H1 (cell line): ENCODE measurements around the gene MRRF. TPM values are rescaled to one million over a fixed set of nuclear protein-coding genes. Genes with fewer than 3 reads are reported as not detected.

Source experiments
- CTCF ChIA-PET: fragments of 300-600 bp; sonication (Branson Sonifier 250); formaldehyde crosslinking; loops from one replicate; lab custom pipeline; 2021; ENCODE audit not compliant: partially characterized antibody; lab: Charles Lee
- POLR2A ChIA-PET: fragments of 300-600 bp; sonication (Branson Sonifier 250); formaldehyde crosslinking; loops from one replicate; lab custom pipeline; 2021; ENCODE audit warnings: inconsistent platforms; ENCODE audit not compliant: partially characterized antibody; lab: Charles Lee
- DNase-seq, 2 experiments: peaks; one replicate each; pipeline versions ENCODE4 v3.0.0 to v3.0.0-alpha.2; 2010 to 2022; ENCODE audit warnings: low spot score in 2 of 2, low read depth in 1 of 2, mixed read lengths in 1 of 2
- FAIRE-seq: peaks from 2 replicates; lab custom pipeline; 2011; peaks lifted over from hg19 to GRCh38; lab: Jason Lieb, UNC
- H2AFZ ChIP-seq: 2 replicates; pipeline ENCODE4 v1.8.1; 2012; ENCODE audit warnings: low read length, inconsistent platforms
- H2AK5ac ChIP-seq: 2 replicates; pipeline ENCODE4 v1.6.1; 2013; ENCODE audit warnings: low read depth, low read length
- H2BK120ac ChIP-seq: replicated peaks from 2 replicates; pipeline ENCODE3; 2013; ENCODE audit warnings: low read depth, low read length, inconsistent platforms
- H2BK12ac ChIP-seq: 2 replicates; pipeline ENCODE4 v1.6.1; 2013; ENCODE audit warnings: low read depth, low read length
- H2BK15ac ChIP-seq: 2 replicates; pipeline ENCODE4 v1.6.1; 2013; ENCODE audit warnings: low read length
- H2BK20ac ChIP-seq: 2 replicates; pipeline ENCODE4 v1.6.1; 2013; ENCODE audit warnings: low read length
- H2BK5ac ChIP-seq: 2 replicates; pipeline ENCODE4 v1.6.1; 2013; ENCODE audit warnings: low read depth, low read length
- H3K14ac ChIP-seq: 2 replicates; pipeline ENCODE4 v1.6.1; 2013; ENCODE audit warnings: inconsistent platforms; ENCODE audit not compliant: insufficient read length
- H3K18ac ChIP-seq: 2 replicates; pipeline ENCODE4 v1.6.1; 2013; ENCODE audit warnings: low read length; ENCODE audit errors: extremely low read depth
- H3K23ac ChIP-seq: 2 replicates; pipeline ENCODE4 v1.6.1; 2013; ENCODE audit warnings: inconsistent platforms; ENCODE audit not compliant: insufficient read length
- H3K23me2 ChIP-seq: 2 replicates; pipeline ENCODE4 v1.6.1; 2013; ENCODE audit warnings: low read depth, low read length
- H3K27ac ChIP-seq: 2 replicates; pipeline ENCODE4 v1.6.1; 2011; ENCODE audit warnings: low read depth, low read length, inconsistent platforms
- H3K27me3 ChIP-seq, 4 experiments: replicated peaks in 1 of 4; 1 replicate in 1 of 4; 2 replicates in 3 of 4; pipeline versions ENCODE4 v1.6.1 to v1.8.1; 2011 to 2013; ENCODE audit warnings: low read length in 3 of 4, mild to moderate bottlenecking in 3 of 4, inconsistent platforms in 2 of 4, mixed read lengths in 2 of 4, moderate library complexity in 1 of 4; ENCODE audit not compliant: control insufficient read depth in 3 of 4, insufficient read depth in 3 of 4; ENCODE audit errors: extremely low read depth in 1 of 4
- H3K36me3 ChIP-seq, 4 experiments: 2 replicates each; pipeline versions ENCODE4 v1.6.1 to v1.8.1; 2011 to 2013; ENCODE audit warnings: mild to moderate bottlenecking in 4 of 4, low read length in 3 of 4, moderate library complexity in 2 of 4, control low read depth in 1 of 4, inconsistent platforms in 1 of 4; ENCODE audit not compliant: insufficient read depth in 4 of 4, control insufficient read depth in 2 of 4
- H3K4ac ChIP-seq: replicated peaks from 2 replicates; pipeline ENCODE3; 2013; ENCODE audit warnings: low read length, low read depth, mixed read lengths, inconsistent platforms; ENCODE audit not compliant: insufficient read length
- H3K4me1 ChIP-seq, 4 experiments: replicated peaks in 1 of 4; 1 replicate in 1 of 4; 2 replicates in 3 of 4; pipeline versions ENCODE4 v1.6.1 to v1.8.1; 2011 to 2013; ENCODE audit warnings: low read length in 3 of 4, inconsistent platforms in 2 of 4, mixed read lengths in 1 of 4; ENCODE audit not compliant: insufficient read depth in 4 of 4, control insufficient read depth in 3 of 4
- H3K4me2 ChIP-seq, 2 experiments: 2 replicates each; pipeline versions ENCODE4 v1.6.1 to v1.8.1; 2011 to 2013; ENCODE audit warnings: low read depth in 2 of 2, low read length in 2 of 2, control low read depth in 1 of 2, inconsistent platforms in 1 of 2, mild to moderate bottlenecking in 1 of 2; ENCODE audit not compliant: insufficient read depth in 1 of 2
- H3K4me3 ChIP-seq, 4 experiments: fragments of 200-600, 300-600 bp in 1 of 4; sonication (generic), shearing (Covaris generic), sonication (Bioruptor Twin) in 1 of 4; 2 replicates each; pipeline versions ENCODE4 v1.5.1 to v1.8.1; 2011 to 2016; ENCODE audit warnings: low read length in 4 of 4, low read depth in 3 of 4, control low read depth in 2 of 4, inconsistent platforms in 2 of 4, mild to moderate bottlenecking in 2 of 4, mixed read lengths in 1 of 4, moderate library complexity in 1 of 4; ENCODE audit not compliant: insufficient read depth in 2 of 4; ENCODE audit errors: extremely low read depth in 1 of 4
- H3K56ac ChIP-seq: replicated peaks from 2 replicates; pipeline ENCODE3; 2013; ENCODE audit warnings: low read depth, mild to moderate bottlenecking, mixed read lengths, low read length, inconsistent platforms; ENCODE audit not compliant: insufficient read length
- H3K79me1 ChIP-seq: 2 replicates; pipeline ENCODE4 v1.6.1; 2013; ENCODE audit warnings: low read depth, low read length, control low read depth
- H3K79me2 ChIP-seq, 2 experiments: 2 replicates each; pipeline versions ENCODE4 v1.6.1 to v1.8.1; 2012 to 2013; ENCODE audit warnings: low read length in 2 of 2, mild to moderate bottlenecking in 2 of 2, inconsistent platforms in 1 of 2; ENCODE audit not compliant: insufficient read depth in 2 of 2, control insufficient read depth in 1 of 2
- H3K9ac ChIP-seq, 4 experiments: replicated peaks in 1 of 4; 1 replicate in 1 of 4; 2 replicates in 3 of 4; pipeline versions ENCODE4 v1.6.1 to v1.8.1; 2011 to 2013; ENCODE audit warnings: low read depth in 3 of 4, low read length in 3 of 4, control low read depth in 2 of 4, mild to moderate bottlenecking in 2 of 4, moderate library complexity in 2 of 4, inconsistent platforms in 1 of 4; ENCODE audit errors: extremely low read depth in 1 of 4
- H3K9me3 ChIP-seq, 2 experiments: 2 replicates each; pipeline versions ENCODE4 v1.6.1 to v1.8.1; 2012 to 2013; ENCODE audit warnings: mild to moderate bottlenecking in 2 of 2, moderate library complexity in 2 of 2, control low read depth in 1 of 2, inconsistent platforms in 1 of 2, low read depth in 1 of 2, low read length in 1 of 2, mixed read lengths in 1 of 2; ENCODE audit not compliant: insufficient read depth in 2 of 2
- H4K20me1 ChIP-seq, 2 experiments: replicated peaks in 1 of 2; 2 replicates each; pipeline versions ENCODE3 to v1.8.1; 2011 to 2013; ENCODE audit warnings: inconsistent platforms in 2 of 2, low read length in 2 of 2, mild to moderate bottlenecking in 1 of 2; ENCODE audit not compliant: insufficient read depth in 2 of 2, control insufficient read depth in 1 of 2
- H4K5ac ChIP-seq: 2 replicates; pipeline ENCODE4 v1.6.1; 2013; ENCODE audit warnings: low read length, low read depth, mixed read lengths, inconsistent platforms; ENCODE audit not compliant: insufficient read length
- H4K8ac ChIP-seq: 2 replicates; pipeline ENCODE4 v1.8.0; 2013; ENCODE audit warnings: mild to moderate bottlenecking, moderate library complexity, low read length, inconsistent platforms; ENCODE audit not compliant: insufficient read depth; ENCODE audit errors: extremely low read depth
- H4K91ac ChIP-seq: replicated peaks from 2 replicates; pipeline ENCODE3; 2013; ENCODE audit warnings: low read length, mixed read lengths, inconsistent platforms; ENCODE audit not compliant: insufficient read length
- CTBP2 ChIP-seq: IDR thresholded peaks from 2 replicates; pipeline ENCODE4 v1.7.0; 2011; ENCODE audit warnings: borderline replicate concordance, mild to moderate bottlenecking, moderate library complexity, mixed read lengths, low read length; ENCODE audit not compliant: insufficient read depth, insufficient read length
- JUN ChIP-seq: IDR thresholded peaks from 2 replicates; pipeline ENCODE4 v1.6.1; 2011; ENCODE audit warnings: low read depth, mild to moderate bottlenecking, improper control_type of control experiment, low read length
- NANOG ChIP-seq: IDR thresholded peaks from 2 replicates; pipeline ENCODE4 v1.6.1; 2011; ENCODE audit warnings: low read length, low read depth, mild to moderate bottlenecking, inconsistent platforms; ENCODE audit not compliant: insufficient read depth, poor library complexity, severe bottlenecking
- POLR2AphosphoS5 ChIP-seq: IDR thresholded peaks from 2 replicates; pipeline ENCODE4 v1.6.1; 2011; ENCODE audit warnings: low read depth, low read length
- SUZ12 ChIP-seq: fragments of 200-600 bp; sonication (generic); IDR thresholded peaks from 2 replicates; pipeline ENCODE4 v1.6.1; 2012; ENCODE audit warnings: mild to moderate bottlenecking, inconsistent platforms, low read length, moderate library complexity, mixed read lengths
- USF2 ChIP-seq: IDR thresholded peaks from 2 replicates; pipeline ENCODE4 v1.6.1; 2011; ENCODE audit warnings: low read length, improper control_type of control experiment
- WGBS, 2 experiments: shearing (Covaris generic) in 1 of 2; methylation state at CpG; one replicate each; pipeline versions ENCODE4 v1.1.6 to v1.1.7; 2013 to 2015; ENCODE audit warnings: low lambda C conversion rate in 2 of 2, mixed read lengths in 2 of 2, inconsistent platforms in 1 of 2, low coverage in 1 of 2, missing lambda C conversion rate in 1 of 2; ENCODE audit not compliant: insufficient replicate concordance in 2 of 2, insufficient coverage in 1 of 2, insufficient read length in 1 of 2; ENCODE audit errors: extremely low coverage in 1 of 2, missing lambda C conversion rate in 1 of 2; 5-methylcytosine and 5-hydroxymethylcytosine counted together
- polyA plus RNA-seq, 7 experiments: library from polyadenylated mRNA; depleted of rRNA in 3 of 7; stranded (reverse) in 5 of 7; unstranded in 2 of 7; fragments of >200 nt in 5 of 7; fragments of 200-250 nt in 2 of 7; gene quantifications; 1 replicate in 5 of 7; 2 replicates in 1 of 7; 4 replicates in 1 of 7; pipeline versions ENCODE4 v1.2.1 to v1.2.3, GENCODE V29; 2011 to 2013; ENCODE audit warnings: missing spikeins in 2 of 7, mixed read lengths in 2 of 7
- total RNA-seq: library from RNA; stranded (reverse); fragmentation: NEBNext Ultra II Directional; extraction: Animal tissue kit (Norgen Biotek cat#: 25700); gene quantifications from 2 replicates; pipeline ENCODE4 v1.2.1, GENCODE V29; 2021

MRRF gene
- total and polyA plus RNA-seq, 2 of the 8 experiments (the other 6 are each of a cell fraction or from before 2014, with no cell fraction given), result 29.4 to 47.8 TPM

DNA sequence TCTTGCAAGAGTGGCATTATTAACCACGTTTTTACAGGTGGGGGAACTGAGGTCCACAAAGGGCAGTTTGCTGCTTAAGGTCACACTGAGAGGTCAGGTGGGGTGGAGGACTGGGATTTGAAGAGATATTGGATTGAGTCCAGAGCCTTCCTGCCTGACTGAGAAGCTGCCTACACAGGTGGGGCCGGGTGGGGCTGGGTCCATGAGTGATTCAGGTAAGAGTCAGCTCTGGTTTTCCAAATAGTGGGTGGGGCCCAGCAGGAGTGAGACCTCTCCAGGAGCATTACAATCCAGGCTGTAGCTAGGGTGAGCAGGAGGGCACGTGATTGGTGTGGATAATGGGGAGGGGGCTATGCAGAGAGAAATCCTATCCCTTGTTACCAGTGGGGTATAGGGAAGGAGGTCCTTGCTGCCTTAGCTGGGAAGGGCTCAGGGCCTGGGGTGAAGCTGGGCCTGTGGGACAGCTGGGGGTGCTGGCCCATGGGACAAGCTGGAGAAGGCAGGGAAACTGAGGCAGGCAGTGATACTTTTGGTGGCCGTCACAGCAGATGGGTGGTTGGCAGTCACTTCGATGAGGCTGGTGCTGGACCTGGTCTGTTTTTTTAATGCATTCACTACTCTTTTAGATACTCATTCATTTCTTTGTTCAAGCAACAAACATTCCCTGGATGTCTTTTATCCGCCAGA lies 103.2 kb downstream of the MRRF start:
- H3K79me1 ChIP-seq, result no peaks in the 10 kb centered on the region
- H4K8ac ChIP-seq, result no peak overlapping the region
- no peak overlapping the region for H2BK5ac ChIP-seq
- H3K23ac ChIP-seq, result no peak overlapping the region
- ChIA-PET CTCF (interaction anchor here (0.9 to 6.1 kb wide), 8 partner anchors 11 to 269 kb away, joined by 3 to 42 read pairs (median 4); no protein-coding TSS in a partner anchor), POLR2A (interaction anchor here (1.2 kb wide), 1 partner anchor 103 kb away, joined by 3 read pairs; the partner anchor contains the start of genes MRRF and RBM18)
- no peaks in the 10 kb centered on the region for H4K20me1 ChIP-seq
- no peak overlapping the region for H3K27ac ChIP-seq
- peaks cover 8% of the 10 kb centered on the region for H3K23me2 ChIP-seq
- H3K14ac ChIP-seq, result no peak overlapping the region
- H3K27me3 ChIP-seq, result peaks cover 5 to 34% (median 31%) of the 10 kb centered on the region in 4 experiments
- H3K79me2 ChIP-seq, result no peaks in the 10 kb centered on the region
- DNase-seq (no peak), FAIRE-seq (no peak)
- no peaks in the 10 kb centered on the region for H3K36me3 ChIP-seq
- no peak overlapping the region for H3K18ac ChIP-seq
- H2AFZ ChIP-seq, result no peak overlapping the region
- H2BK120ac ChIP-seq, result no peak overlapping the region
- H2BK20ac ChIP-seq, result no peak overlapping the region
- H4K91ac ChIP-seq, result no peak overlapping the region
- no peak overlapping the region; the same call in 1 of the 2 replicates for H2AK5ac ChIP-seq
- no peak overlapping the region for H3K4me3 ChIP-seq
- no peak overlapping the region for H4K5ac ChIP-seq
- H2BK15ac ChIP-seq, result peak overlapping the region; percentile 72; the same call in 1 of the 2 replicates
- no peak overlapping the region for H3K56ac ChIP-seq
- H3K9me3 ChIP-seq, result no peaks in the 10 kb centered on the region
- H3K4me2 ChIP-seq, result no peak overlapping the region
- H3K4ac ChIP-seq, result no peak overlapping the region
- H3K9ac ChIP-seq, result no peak overlapping the region
- peaks cover 4 to 6% (median 5%) of the 10 kb centered on the region in 4 experiments; a peak in 4 of 7 replicates for H3K4me1 ChIP-seq
- no peak overlapping the region for H2BK12ac ChIP-seq
- 91% methylated on average over 6 of the region's 6 CpGs; no CpG with 5 or more reads in 1 of the 2 experiments for WGBS, 2 experiments
- TF ChIP-seq SUZ12 (no peak), POLR2AphosphoS5 (no peak), USF2 (no peak), NANOG (no peak), JUN (no peak), CTBP2 (no peak)
